Vagina (tissue), 2 donors: ENCODE results near the gene LRFN4. TPM values are rescaled to one million over a fixed set of nuclear protein-coding genes. Genes with fewer than 3 reads are reported as not detected.

ENCODE experiments used
- DNase-seq, 2 donors: peaks; one replicate each; pipeline ENCODE4 v3.0.0-alpha.2; 2017; ENCODE audit errors: extremely low spot score in 2 of 2
- H3K27ac ChIP-seq: fragments of 200-600 bp; sonication (generic); one replicate; pipeline ENCODE4 v1.5.1; 2019
- H3K27me3 ChIP-seq: fragments of 200-600 bp; sonication (generic); one replicate; pipeline ENCODE4 v1.5.1; 2019
- H3K36me3 ChIP-seq, 2 donors: fragments of 200-600 bp; sonication (generic); one replicate each; pipeline ENCODE4 v1.5.1; 2017 to 2019
- H3K4me1 ChIP-seq: fragments of 200-600 bp; sonication (generic); one replicate; pipeline ENCODE4 v1.5.1; 2019
- H3K4me3 ChIP-seq, 2 donors: fragments of 200-600 bp; sonication (generic); 1 replicate in 1 of 2; 2 replicates in 1 of 2; pipeline ENCODE4 v1.5.1; 2016 to 2019
- H3K9me3 ChIP-seq: fragments of 200-600 bp; sonication (generic); one replicate; pipeline ENCODE4 v1.5.1; 2019
- CTCF ChIP-seq, 3 experiments: fragments of 450-650 bp in 2 of 3; fragments of 200-600 bp in 1 of 3; sonication (generic) in 1 of 3; IDR thresholded peaks; one replicate each; pipeline ENCODE4 v1.5.1; 2017 to 2019; ENCODE audit warnings: antibody characterized with exemption in 3 of 3, mild to moderate bottlenecking in 2 of 3, moderate library complexity in 2 of 3
- POLR2A ChIP-seq, 2 donors: fragments of 450-650 bp; IDR thresholded peaks; one replicate each; pipeline ENCODE4 v1.6.1; 2017; ENCODE audit warnings: antibody characterized with exemption in 2 of 2, mild to moderate bottlenecking in 2 of 2, moderate library complexity in 2 of 2
- POLR2AphosphoS5 ChIP-seq, 2 donors: sonication (generic); formaldehyde crosslinking; IDR thresholded peaks; one replicate each; pipeline ENCODE4 v1.9.0; 2017; ENCODE audit warnings: antibody characterized with exemption in 2 of 2, mild to moderate bottlenecking in 2 of 2, low read depth in 1 of 2; ENCODE audit not compliant: insufficient read depth in 1 of 2
- intact Hi-C: fragments of 100-400 bp; cut with DNase I; formaldehyde crosslinking; loops from one replicate; pipeline ENCODE4 v1.15.1; 2023
- total RNA-seq: library from RNA; depleted of rRNA; stranded (reverse); fragments of >200 nt; gene quantifications from one replicate; pipeline ENCODE4 v1.2.3, GENCODE V29; 2016

Gene LRFN4
- total RNA-seq, 1 donor from 2014 or later = 8.1 TPM

- Histone ChIP-seq H3K9me3 (no peaks in the 10 kb centered on the region), H3K4me3 (no peak overlapping the region), H3K36me3 (no peaks in the 10 kb centered on the region), H3K4me1 (peaks cover 16% of the 10 kb centered on the region), H3K27me3 (no peaks in the 10 kb centered on the region), H3K27ac (no peak overlapping the region)
- TF ChIP-seq POLR2AphosphoS5 (IDR thresholded peaks at IDR 0.05; ENCODE audit: insufficient read depth in 1 of 2, low read depth in 1 of 2) (no peak), CTCF (IDR thresholded peaks at IDR 0.05) (no peak), POLR2A (IDR thresholded peaks at IDR 0.05) (no peak)
- no peak for DNase-seq
- intact Hi-C loops = no loop called here
These were observed 51.1 kb downstream of the LRFN4 start for GRCh38 chr11:66907751-66908630.

GRCh38 chr11:66909181-66909580, 52.3 kb downstream of the LRFN4 start:
- no peaks in the 10 kb centered on the region for H3K36me3 ChIP-seq
- no peaks in the 10 kb centered on the region for H3K27me3 ChIP-seq
- no peak for DNase-seq
- peaks cover 16% of the 10 kb centered on the region for H3K4me1 ChIP-seq
- no peak overlapping the region for H3K4me3 ChIP-seq
- TF ChIP-seq POLR2AphosphoS5 (IDR thresholded peaks at IDR 0.05; ENCODE audit: insufficient read depth in 1 of 2, low read depth in 1 of 2) = no peak
- TF ChIP-seq POLR2A (IDR thresholded peaks at IDR 0.05) = no peak
- TF ChIP-seq CTCF (IDR thresholded peaks at IDR 0.05) = no peak
- no peaks in the 10 kb centered on the region for H3K9me3 ChIP-seq
- intact Hi-C loops = no loop called here
- no peak overlapping the region for H3K27ac ChIP-seq

GRCh38 chr11:66910016-66910415, 53.2 kb downstream of the LRFN4 start:
- H3K4me3 ChIP-seq = no peak overlapping the region
- intact Hi-C loops = no loop called here
- no peaks in the 10 kb centered on the region for H3K27me3 ChIP-seq
- H3K9me3 ChIP-seq = no peaks in the 10 kb centered on the region
- no peak overlapping the region for H3K27ac ChIP-seq
- TF ChIP-seq CTCF (IDR thresholded peaks at IDR 0.05) = no peak
- TF ChIP-seq POLR2A (IDR thresholded peaks at IDR 0.05) = no peak
- no peak for TF ChIP-seq POLR2AphosphoS5 (IDR thresholded peaks at IDR 0.05; ENCODE audit: insufficient read depth in 1 of 2, low read depth in 1 of 2)
- H3K4me1 ChIP-seq = peaks cover 16% of the 10 kb centered on the region
- DNase-seq = no peak
- no peaks in the 10 kb centered on the region for H3K36me3 ChIP-seq

Other genes with a start within 250 kb of the LRFN4 start
- gene RBM14, start 240.4 kb upstream of the LRFN4 start, total RNA-seq = 34.9 TPM
- 61.1 TPM for gene RBM4, start 218.4 kb upstream of the LRFN4 start, total RNA-seq
- gene RBM4B, start 179.2 kb upstream of the LRFN4 start, total RNA-seq = 17.4 TPM
- 117 TPM for gene SPTBN2, start 127.8 kb upstream of the LRFN4 start, total RNA-seq
- 23.6 TPM for gene RCE1, start 13.6 kb upstream of the LRFN4 start, total RNA-seq
- 34.1 TPM for gene PC, start 101.3 kb downstream of the LRFN4 start, total RNA-seq
- not detected for gene C11orf86, start 118.2 kb downstream of the LRFN4 start, total RNA-seq
- gene SYT12, start 166.1 kb downstream of the LRFN4 start, total RNA-seq = 0.49 TPM
- gene RHOD, start 199.8 kb downstream of the LRFN4 start, total RNA-seq = 26.5 TPM